B cell (primary cell): ENCODE results near the gene FRK. TPM values are rescaled to one million over a fixed set of nuclear protein-coding genes. Genes with fewer than 3 reads are reported as not detected.

Source experiments
- ATAC-seq: fragments of 200-7000 bp; cut with Tn5 transposase; one replicate; pipeline ENCODE4 v1.10.0; 2021; ENCODE audit warnings: low read depth, mild to moderate bottlenecking, moderate number of reproducible peaks, moderate library complexity
- CTCF ChIA-PET: fragments of 350-600 bp; sonication (Branson Sonifier 250); formaldehyde crosslinking; loops from one replicate; lab custom pipeline; 2021; ENCODE audit warnings: antibody characterized with exemption, inconsistent platforms; lab: Charles Lee
- POLR2A ChIA-PET: fragments of 350-600 bp; sonication (Branson Sonifier 250); formaldehyde crosslinking; loops from one replicate; lab custom pipeline; 2021; ENCODE audit warnings: antibody characterized with exemption; lab: Charles Lee
- DNase-seq: peaks from one replicate; pipeline ENCODE4 v3.0.0; 2013
- H2AFZ ChIP-seq: 2 replicates; pipeline ENCODE4 v1.6.1; 2012; ENCODE audit warnings: mild to moderate bottlenecking, low read depth, low read length; ENCODE audit not compliant: insufficient read depth, poor library complexity, severe bottlenecking
- H3K27ac ChIP-seq, 2 donors: 1 replicate in 1 of 2; 2 replicates in 1 of 2; pipeline ENCODE4 v1.5.1; 2012 to 2013; ENCODE audit warnings: low read length in 2 of 2, mild to moderate bottlenecking in 2 of 2, moderate library complexity in 1 of 2
- H3K27me3 ChIP-seq, 4 experiments: fragments of 200-600 bp in 1 of 4; sonication (generic) in 1 of 4; replicated peaks in 1 of 4; 1 replicate in 2 of 4; 2 replicates in 2 of 4; pipeline versions ENCODE4 v1.6.1 to v1.7.0; 2013 to 2016; ENCODE audit warnings: low read length in 3 of 4, mild to moderate bottlenecking in 2 of 4, mixed read lengths in 1 of 4, moderate library complexity in 1 of 4; ENCODE audit not compliant: insufficient read depth in 4 of 4, control insufficient read depth in 3 of 4; ENCODE audit errors: control extremely low read depth in 1 of 4
- H3K36me3 ChIP-seq, 2 experiments: replicated peaks in 1 of 2; 1 replicate in 1 of 2; 2 replicates in 1 of 2; pipeline versions ENCODE4 v1.6.1 to v1.7.1; 2013; ENCODE audit warnings: low read length in 1 of 2; ENCODE audit not compliant: insufficient read depth in 2 of 2, control insufficient read depth in 1 of 2; ENCODE audit errors: control extremely low read depth in 1 of 2, extremely low read depth in 1 of 2
- H3K4me1 ChIP-seq, 2 donors: fragments of 200-600 bp in 1 of 2; sonication (generic) in 1 of 2; 1 replicate in 1 of 2; 2 replicates in 1 of 2; pipeline versions ENCODE4 v1.5.1 to v1.6.1; 2013 to 2017; ENCODE audit warnings: low read length in 2 of 2; ENCODE audit not compliant: control insufficient read depth in 2 of 2, insufficient read depth in 2 of 2
- H3K4me2 ChIP-seq: replicated peaks from 2 replicates; pipeline ENCODE3; 2012; ENCODE audit warnings: mild to moderate bottlenecking, low read depth, low read length; ENCODE audit not compliant: poor library complexity, severe bottlenecking
- H3K4me3 ChIP-seq, 5 experiments: fragments of 200-600 bp in 1 of 5; sonication (generic) in 1 of 5; 1 replicate in 3 of 5; 2 replicates in 2 of 5; pipeline versions ENCODE4 v1.5.1 to v1.7.0; 2011 to 2016; ENCODE audit warnings: low read length in 4 of 5, mild to moderate bottlenecking in 4 of 5, low read depth in 2 of 5, control low read depth in 1 of 5, moderate library complexity in 1 of 5; ENCODE audit not compliant: insufficient read depth in 1 of 5; ENCODE audit errors: control extremely low read depth in 1 of 5, extremely low read depth in 1 of 5
- H3K79me2 ChIP-seq: fragments of 200-600 bp; sonication (generic); one replicate; pipeline ENCODE4 v1.6.0; 2016; ENCODE audit warnings: low read length; ENCODE audit not compliant: control insufficient read depth, insufficient read depth
- H3K9ac ChIP-seq: fragments of 200-600 bp; sonication (generic); 2 replicates; pipeline ENCODE4 v1.6.1; 2017; ENCODE audit warnings: mild to moderate bottlenecking, low read length, moderate library complexity
- H3K9me3 ChIP-seq, 3 donors: one replicate each; pipeline versions ENCODE4 v1.6.1 to v1.7.1; 2013; ENCODE audit warnings: low read length in 2 of 3; ENCODE audit not compliant: control insufficient read depth in 2 of 3, insufficient read depth in 1 of 3; ENCODE audit errors: control extremely low read depth in 1 of 3
- H4K20me1 ChIP-seq: 2 replicates; pipeline ENCODE4 v1.6.0; 2012; ENCODE audit warnings: mild to moderate bottlenecking, low read length; ENCODE audit not compliant: insufficient read depth, control insufficient read depth, poor library complexity, severe bottlenecking
- H3K27ac Mint-ChIP-seq: one replicate; pipeline ENCODE4 v1.8.0; 2021; ENCODE audit warnings: mixed read lengths
- H3K27me3 Mint-ChIP-seq: one replicate; pipeline ENCODE4 v1.8.0; 2021; ENCODE audit warnings: mixed read lengths
- H3K4me1 Mint-ChIP-seq: one replicate; pipeline ENCODE4 v1.8.0; 2021; ENCODE audit warnings: mixed read lengths
- H3K4me3 Mint-ChIP-seq: one replicate; pipeline ENCODE4 v1.8.0; 2021; ENCODE audit warnings: mixed read lengths
- H3K9me3 Mint-ChIP-seq: one replicate; pipeline ENCODE4 v1.8.0; 2022; ENCODE audit warnings: mixed read lengths; ENCODE audit not compliant: insufficient read depth
- CTCF ChIP-seq: fragments of 200-600 bp; IDR thresholded peaks from one replicate; pipeline ENCODE4 v1.8.0; 2022; ENCODE audit warnings: antibody characterized with exemption, mild to moderate bottlenecking
- EZH2 ChIP-seq: IDR thresholded peaks from 2 replicates; pipeline ENCODE4 v1.6.1; 2012; ENCODE audit warnings: borderline replicate concordance, low read depth, mild to moderate bottlenecking, moderate library complexity, low read length; ENCODE audit not compliant: insufficient read depth, poor library complexity, severe bottlenecking
- WGBS: methylation state at CpG from one replicate; pipeline ENCODE4 v1.1.5; 2013; ENCODE audit warnings: missing lambda C conversion rate; ENCODE audit not compliant: insufficient coverage; 5-methylcytosine and 5-hydroxymethylcytosine counted together
- intact Hi-C: fragments of 100-400 bp; cut with micrococcal nuclease; formaldehyde crosslinking; loops from one replicate; pipeline ENCODE4 v1.10.0; 2022
- polyA plus RNA-seq: library from polyadenylated mRNA; depleted of rRNA; stranded (reverse); fragments of >200 nt; gene quantifications from 2 replicates; pipeline ENCODE4 v1.2.3, GENCODE V29; 2012
- total RNA-seq, 2 donors: library from RNA; stranded (reverse); fragments of 120-200 nt in 1 of 2; gene quantifications; 1 replicate in 1 of 2; 2 replicates in 1 of 2; pipeline versions ENCODE4 v1.2.3 to v1.2.4, GENCODE V29; 2013 to 2022

FRK gene
- total and polyA plus RNA-seq, 2 donors (not counting 1 experiment from before 2014, with no cell fraction given): 0.01 to 0.07 TPM

DNA sequence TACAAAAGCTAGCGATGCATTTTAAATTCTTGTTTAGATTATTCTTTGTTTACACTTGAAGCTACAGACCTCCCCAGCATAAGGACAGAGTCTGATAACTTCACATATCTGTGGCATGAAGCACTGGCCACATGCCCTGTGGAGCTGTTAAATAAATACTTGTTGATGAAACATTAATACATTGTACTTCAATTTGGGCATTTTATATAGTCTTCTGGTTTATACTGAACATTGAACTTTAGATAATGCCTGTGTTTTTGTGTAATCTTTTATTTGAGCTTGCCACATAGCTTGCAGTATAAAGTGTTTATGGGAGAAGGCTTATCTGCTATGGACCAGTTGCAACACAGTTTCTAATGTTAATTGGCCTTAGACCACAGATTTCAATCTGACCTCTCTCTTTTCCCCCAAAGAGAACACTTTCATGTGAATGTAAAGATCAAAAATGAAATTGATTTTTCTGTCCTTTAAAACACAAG, 48.2 kb downstream of the FRK start:
- POLR2A ChIA-PET: interaction anchor here (1.0 kb wide), 1 partner anchor 88 kb away, joined by 5 read pairs; the partner anchor contains the start of gene NT5DC1
- H3K27ac Mint-ChIP-seq: no peak overlapping the region
- intact Hi-C loops: loop anchor here (10.0 kb wide), 2 partner anchors 552 to 652 kb away; partner anchors contain the start of gene ZUP1

More for the DNA sequence above, 48.2 kb downstream of the FRK start:
- no peaks in the 10 kb centered on the region for H3K9me3 Mint-ChIP-seq
- Histone ChIP-seq H3K27me3 (no peaks in the 10 kb centered on the region), H3K79me2 (no peaks in the 10 kb centered on the region), H3K9me3 (no peaks in the 10 kb centered on the region), H3K9ac (no peak overlapping the region), H4K20me1 (no peaks in the 10 kb centered on the region), H3K4me3 (no peak overlapping the region), H3K4me2 (no peak overlapping the region), H3K4me1 (peaks cover 15 to 26% of the 10 kb centered on the region in 2 donors), H3K27ac (no peak overlapping the region), H3K36me3 (no peaks in the 10 kb centered on the region), H2AFZ (no peak overlapping the region)
- ATAC-seq: no peak
- CTCF ChIA-PET: interaction anchor here (0.6 to 8.7 kb wide), 13 partner anchors 16 to 202 kb away, joined by 3 to 165 read pairs (median 7); partner anchors contain the start of genes FRK and NT5DC1
- no peak overlapping the region for H3K4me3 Mint-ChIP-seq
- H3K27me3 Mint-ChIP-seq: peaks cover 3% of the 10 kb centered on the region
- WGBS: no CpG with 5 or more reads among the region's 1 CpG
- no peak for DNase-seq
- H3K4me1 Mint-ChIP-seq: peaks cover 37% of the 10 kb centered on the region
- TF ChIP-seq EZH2 (no peak), CTCF (no peak)
